GM12801 (cell line): Measurements from ENCODE around the gene RIN3.

Source experiments
- TF ChIP-seq, protein P1 (sequence below): IDR thresholded peaks from one replicate; pipeline ENCODE4 v1.5.1; 2011; ENCODE audit warnings: control low read depth; ENCODE audit not compliant: insufficient read length; ENCODE audit errors: extremely low read depth

The RIN3 gene

DNA sequence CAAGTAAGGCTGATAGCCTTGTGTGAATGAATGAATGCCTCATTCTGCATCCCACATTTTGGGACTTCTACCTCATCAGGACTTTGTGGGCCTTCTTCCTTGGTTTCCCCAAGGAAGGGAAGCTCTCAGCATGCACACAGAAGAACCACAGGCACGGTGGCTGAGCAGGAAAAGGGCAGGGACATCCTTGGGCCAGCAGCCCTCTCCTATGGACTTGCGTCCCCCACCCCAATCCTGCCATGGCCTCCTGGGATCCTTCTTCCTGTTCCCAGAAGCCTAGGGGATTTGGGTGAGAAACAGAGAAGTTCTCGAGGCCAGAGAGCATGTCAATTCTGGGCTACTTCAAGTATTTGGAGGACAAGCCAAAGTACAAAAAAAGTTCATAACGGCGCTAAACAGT lies 165.2 kb downstream of the RIN3 start:
- TF ChIP-seq, protein P1, sequence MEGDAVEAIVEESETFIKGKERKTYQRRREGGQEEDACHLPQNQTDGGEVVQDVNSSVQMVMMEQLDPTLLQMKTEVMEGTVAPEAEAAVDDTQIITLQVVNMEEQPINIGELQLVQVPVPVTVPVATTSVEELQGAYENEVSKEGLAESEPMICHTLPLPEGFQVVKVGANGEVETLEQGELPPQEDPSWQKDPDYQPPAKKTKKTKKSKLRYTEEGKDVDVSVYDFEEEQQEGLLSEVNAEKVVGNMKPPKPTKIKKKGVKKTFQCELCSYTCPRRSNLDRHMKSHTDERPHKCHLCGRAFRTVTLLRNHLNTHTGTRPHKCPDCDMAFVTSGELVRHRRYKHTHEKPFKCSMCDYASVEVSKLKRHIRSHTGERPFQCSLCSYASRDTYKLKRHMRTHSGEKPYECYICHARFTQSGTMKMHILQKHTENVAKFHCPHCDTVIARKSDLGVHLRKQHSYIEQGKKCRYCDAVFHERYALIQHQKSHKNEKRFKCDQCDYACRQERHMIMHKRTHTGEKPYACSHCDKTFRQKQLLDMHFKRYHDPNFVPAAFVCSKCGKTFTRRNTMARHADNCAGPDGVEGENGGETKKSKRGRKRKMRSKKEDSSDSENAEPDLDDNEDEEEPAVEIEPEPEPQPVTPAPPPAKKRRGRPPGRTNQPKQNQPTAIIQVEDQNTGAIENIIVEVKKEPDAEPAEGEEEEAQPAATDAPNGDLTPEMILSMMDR, result no peak

DNA sequence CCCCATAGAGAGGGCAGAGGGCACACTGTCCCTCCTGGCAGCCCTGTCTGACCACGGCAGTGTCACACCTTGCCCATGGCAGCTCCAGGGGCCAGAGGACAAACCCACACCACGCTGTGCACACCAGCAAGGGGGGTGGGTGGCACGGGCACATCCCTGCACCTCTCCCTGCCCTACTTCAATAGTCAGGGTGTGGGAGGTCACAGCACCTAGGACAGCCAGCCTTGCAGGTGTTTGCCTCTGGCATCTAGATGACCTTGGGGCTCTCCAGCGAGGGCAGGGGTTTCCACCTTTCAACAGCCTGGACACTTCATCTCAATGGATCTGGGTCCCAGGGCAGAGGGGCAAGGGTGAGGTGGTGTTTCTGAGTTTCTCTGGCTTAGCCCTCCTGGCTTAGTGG lies 165.7 kb downstream of the RIN3 start:
- TF ChIP-seq, protein P1, result no peak

DNA sequence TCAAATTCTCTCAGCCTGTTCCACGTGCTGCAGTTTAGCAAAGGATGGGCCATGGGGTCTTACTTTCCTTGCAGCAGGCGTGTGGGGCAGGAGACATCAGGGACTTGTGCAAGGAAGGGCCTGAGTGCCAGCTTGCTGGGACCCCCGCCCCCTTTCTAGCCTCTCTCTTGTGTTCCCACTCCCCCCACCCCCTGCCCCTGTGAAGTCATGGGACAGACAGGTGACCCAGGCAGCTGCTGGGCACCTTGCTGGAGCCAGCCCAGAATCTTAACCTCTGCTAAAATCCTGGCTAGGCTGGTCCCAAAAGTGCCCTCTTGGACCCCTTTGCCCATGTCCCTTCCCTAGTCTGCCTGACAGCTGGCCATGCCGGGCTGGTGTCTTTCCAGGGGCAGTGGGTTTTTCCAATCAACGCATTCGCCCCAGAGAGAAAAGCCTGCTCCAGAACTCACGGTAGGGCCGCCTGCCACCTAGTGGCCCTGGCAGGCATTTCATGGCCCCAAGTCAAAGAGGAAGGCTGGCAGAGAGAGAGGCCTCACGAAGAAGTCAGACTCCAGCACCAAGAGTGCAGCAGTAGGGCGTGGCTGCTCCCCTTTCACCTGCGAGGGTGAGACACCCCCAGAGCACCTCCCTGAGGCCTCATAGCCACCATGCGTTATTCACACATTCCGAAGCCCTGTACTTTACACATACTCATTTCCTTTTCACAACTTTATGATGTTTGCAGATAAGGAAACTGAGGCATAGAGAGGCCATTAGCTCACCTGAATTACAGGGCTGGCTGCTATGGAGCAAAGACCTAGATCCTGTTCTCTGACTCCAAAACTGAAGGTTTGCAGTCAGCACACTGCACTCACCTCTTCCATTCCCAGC lies 167.4 kb downstream of the RIN3 start:
- TF ChIP-seq, protein P1, result peak; percentile 36

DNA sequence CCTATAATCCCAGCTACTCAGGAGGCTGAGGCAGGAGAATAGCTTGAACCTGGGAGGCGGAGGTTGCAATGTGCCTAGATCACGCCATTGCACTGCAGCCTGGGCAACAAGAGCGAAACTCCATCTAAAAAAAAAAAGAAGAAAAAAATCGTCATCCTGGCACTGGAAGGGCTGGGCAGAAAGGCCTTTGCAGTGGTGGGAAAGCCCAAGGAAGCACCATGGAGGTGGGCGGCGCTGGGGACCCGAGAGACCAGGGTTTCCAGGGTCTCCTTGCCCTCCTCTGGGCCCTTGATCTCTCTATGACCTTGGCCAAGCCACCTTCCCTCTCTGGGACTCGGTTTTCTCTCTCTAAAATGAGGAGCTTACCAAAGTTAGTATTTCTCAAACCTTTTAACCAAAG lies 169.5 kb downstream of the RIN3 start:
- TF ChIP-seq, protein P1, result no peak

DNA sequence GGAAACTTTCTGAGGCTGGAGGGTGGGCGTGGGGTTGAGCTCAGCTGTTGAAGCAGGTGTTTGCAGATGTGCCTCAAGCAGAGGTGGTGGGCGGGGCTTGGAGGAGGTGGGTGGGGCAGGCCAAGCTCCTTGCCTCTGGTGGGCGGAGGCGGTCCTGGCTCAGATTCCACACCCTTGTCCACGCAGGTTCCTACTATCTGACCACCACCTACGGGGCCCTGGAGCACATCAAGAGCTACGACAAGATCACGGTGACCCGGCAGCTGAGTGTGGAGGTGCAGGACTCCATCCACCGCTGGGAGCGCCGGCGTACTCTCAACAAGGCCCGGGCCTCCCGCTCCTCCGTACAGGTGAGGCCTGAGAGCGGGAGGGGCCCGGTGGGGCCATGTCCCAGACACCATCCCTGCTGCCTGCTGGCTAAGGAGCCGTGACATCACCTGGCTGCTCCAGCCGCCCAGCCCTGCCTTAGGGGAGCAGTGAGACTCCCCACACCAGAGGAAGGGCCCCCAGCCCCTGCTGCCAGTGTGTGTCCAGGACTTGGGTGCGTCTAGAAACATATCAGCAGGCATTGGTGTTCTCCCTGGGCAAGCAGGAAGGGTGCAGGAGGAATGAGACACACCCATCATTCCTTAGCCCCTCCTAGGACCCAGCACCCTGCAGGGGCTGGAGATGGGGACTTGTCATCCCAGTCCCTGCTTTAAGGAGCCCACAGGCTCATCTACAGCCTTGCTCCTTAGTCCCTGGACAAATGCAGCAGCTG lies 171.4 kb downstream of the RIN3 start:
- TF ChIP-seq, protein P1, result no peak

DNA sequence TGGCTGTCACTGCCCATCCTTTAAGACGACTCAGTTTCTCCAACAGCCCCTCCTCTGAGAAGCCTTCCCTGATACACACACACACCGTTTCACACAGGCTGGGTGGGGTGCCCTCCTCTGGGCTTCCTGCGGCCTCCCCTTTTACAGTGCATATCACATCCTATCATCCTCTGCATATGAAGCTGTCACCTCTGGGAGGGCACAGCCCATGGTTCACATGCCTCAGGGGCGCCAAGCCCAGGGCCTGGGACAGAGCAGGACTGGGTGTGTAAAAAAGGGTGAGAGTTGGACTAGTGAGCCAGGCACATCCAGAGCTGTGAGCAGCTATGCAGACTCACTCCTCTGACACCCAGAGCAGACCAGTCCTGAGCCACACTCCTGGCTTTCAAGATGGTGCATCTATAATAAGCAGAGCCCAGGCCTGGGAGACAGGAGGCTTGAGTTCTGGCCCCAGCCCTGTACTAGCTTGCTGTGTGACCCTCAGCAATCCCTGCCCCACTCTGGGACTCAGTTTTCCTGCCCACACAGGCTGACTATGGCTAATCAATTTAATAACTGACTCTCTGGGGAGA lies 172.3 kb downstream of the RIN3 start:
- TF ChIP-seq, protein P1, result no peak

DNA sequence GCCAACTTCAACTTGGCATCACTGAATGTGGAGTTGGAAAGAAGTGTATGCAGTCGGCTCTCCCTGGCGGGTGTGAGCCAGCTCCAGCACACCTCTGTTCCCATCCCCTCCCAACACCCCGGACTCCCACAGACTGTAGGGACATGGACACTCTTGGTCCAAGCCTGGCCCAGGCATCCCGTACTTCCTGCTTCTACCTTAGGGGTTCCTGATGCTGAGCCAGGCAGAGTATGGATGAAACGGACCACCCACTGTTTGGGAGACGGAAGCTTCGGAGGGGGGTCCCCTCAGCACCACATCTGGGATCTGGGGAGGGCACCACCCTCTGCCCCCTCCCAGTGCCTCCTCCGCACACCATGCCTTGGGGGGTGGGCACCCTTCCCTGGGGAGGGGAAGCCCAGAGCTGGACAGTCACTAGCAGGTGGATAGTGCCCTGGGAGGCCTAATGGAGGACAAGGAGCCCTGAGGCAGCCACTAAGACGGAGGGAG lies 172.9 kb downstream of the RIN3 start:
- TF ChIP-seq, protein P1, result no peak
